Mononuclear cell (primary cell): Measurements from ENCODE around the gene NODAL. TPM values are rescaled to one million over a fixed set of nuclear protein-coding genes. Genes with fewer than 3 reads are reported as not detected.

Experiments
- H3K27me3 ChIP-seq: 2 replicates; pipeline ENCODE4 v1.6.0; 2011; ENCODE audit warnings: low read length, control low read depth; ENCODE audit not compliant: insufficient read depth
- H3K4me1 ChIP-seq: 2 replicates; pipeline ENCODE4 v1.5.1; 2011; ENCODE audit warnings: mild to moderate bottlenecking, low read length, control low read depth; ENCODE audit not compliant: insufficient read depth
- H3K4me3 ChIP-seq: 2 replicates; pipeline ENCODE4 v1.5.1; 2011; ENCODE audit warnings: mild to moderate bottlenecking, low read length, moderate library complexity
- H3K9me3 ChIP-seq: 2 replicates; pipeline ENCODE4 v1.5.1; 2011; ENCODE audit warnings: low read depth, mild to moderate bottlenecking, control low read depth, low read length
- total RNA-seq: library from RNA; depleted of rRNA; stranded (reverse); fragments of >200 nt; gene quantifications from one replicate; pipeline ENCODE4 v1.2.3, GENCODE V29; 2012

The NODAL gene
- total RNA-seq, 1 donor, result not detected

DNA sequence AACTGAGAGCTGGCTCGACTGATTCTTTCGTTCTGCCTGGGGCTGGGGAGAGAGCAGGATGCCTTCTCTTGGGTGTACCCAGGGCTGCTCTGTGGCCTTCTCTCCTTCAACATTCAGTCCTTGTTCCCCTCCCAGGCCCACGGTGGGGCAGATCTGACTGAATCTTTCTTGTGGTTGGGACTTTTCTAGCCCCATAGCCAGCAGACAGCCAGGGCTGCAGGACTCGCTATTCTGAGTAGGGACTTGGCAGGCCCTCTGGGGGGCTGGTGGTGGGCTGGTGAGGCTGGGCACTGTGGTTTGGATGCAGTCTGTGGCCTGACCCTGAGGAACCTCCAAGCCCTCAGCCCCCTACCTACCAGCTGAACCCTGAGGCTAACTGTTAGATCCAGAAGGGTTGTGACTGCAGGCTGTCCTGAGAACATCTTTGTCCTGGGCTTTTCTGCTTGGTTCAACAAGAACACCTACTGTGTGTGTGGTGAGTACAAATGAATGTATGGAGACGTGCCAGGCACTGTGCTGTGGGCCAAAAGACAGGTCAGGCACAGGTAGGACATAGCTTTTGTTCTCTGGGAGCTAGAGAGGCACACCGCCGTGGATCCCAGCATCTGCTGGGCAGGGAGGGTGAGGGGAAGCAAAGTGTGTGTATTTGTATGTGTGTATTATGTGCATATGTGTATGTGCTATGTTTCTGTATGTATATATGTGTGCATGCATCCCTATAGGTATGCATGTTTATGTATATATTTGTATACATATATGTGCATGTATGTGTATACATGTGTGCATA is 35.0 kb upstream of the NODAL start:
- Histone ChIP-seq H3K4me1 (peaks cover 42% of the 10 kb centered on the region), H3K27me3 (peaks cover 2% of the 10 kb centered on the region), H3K9me3 (no peaks in the 10 kb centered on the region), H3K4me3 (no peak overlapping the region)

DNA sequence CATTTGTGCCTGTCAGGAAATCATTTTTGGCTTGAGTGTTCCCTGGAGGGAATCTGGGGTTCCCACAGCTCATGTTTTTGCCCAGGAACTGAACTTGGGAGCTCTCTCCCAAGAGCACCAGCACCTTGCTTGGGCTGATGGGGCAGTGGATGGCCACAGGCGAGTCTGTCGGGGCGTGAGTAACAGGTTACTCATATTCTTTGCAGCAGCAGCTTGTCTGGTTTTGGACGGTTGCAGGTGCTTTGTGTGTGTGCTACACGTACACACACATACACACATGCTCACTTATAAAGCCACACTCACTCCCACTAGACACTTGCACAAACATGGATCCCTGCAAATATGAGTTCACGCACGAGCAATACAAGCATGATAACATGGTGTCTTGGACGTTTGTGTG is 34.2 kb upstream of the NODAL start:
- Histone ChIP-seq H3K4me3 (no peak overlapping the region), H3K9me3 (no peaks in the 10 kb centered on the region), H3K4me1 (peaks cover 35% of the 10 kb centered on the region), H3K27me3 (peaks cover 2% of the 10 kb centered on the region)

DNA sequence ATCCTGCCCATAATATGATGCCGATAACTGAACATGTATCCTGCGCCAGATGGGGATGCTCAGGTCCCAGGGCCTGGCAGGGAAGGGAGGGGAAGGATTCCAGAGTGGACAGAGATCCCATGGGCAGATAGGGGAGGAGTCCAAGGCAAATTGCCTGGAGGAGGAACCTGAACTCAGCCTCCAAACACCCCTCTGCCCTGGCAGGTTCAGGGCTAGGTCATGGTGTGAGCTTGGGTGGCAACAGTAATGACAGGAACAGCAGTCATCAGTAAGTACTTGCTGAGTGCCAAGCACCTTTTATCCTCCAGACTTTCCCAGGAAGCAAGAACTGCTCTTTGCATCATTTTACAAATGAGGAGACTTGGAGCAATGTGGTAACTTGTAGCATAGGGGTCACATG is 33.3 kb upstream of the NODAL start:
- Histone ChIP-seq H3K4me3 (no peak overlapping the region), H3K27me3 (peaks cover 2% of the 10 kb centered on the region), H3K4me1 (peaks cover 26% of the 10 kb centered on the region), H3K9me3 (no peaks in the 10 kb centered on the region)

DNA sequence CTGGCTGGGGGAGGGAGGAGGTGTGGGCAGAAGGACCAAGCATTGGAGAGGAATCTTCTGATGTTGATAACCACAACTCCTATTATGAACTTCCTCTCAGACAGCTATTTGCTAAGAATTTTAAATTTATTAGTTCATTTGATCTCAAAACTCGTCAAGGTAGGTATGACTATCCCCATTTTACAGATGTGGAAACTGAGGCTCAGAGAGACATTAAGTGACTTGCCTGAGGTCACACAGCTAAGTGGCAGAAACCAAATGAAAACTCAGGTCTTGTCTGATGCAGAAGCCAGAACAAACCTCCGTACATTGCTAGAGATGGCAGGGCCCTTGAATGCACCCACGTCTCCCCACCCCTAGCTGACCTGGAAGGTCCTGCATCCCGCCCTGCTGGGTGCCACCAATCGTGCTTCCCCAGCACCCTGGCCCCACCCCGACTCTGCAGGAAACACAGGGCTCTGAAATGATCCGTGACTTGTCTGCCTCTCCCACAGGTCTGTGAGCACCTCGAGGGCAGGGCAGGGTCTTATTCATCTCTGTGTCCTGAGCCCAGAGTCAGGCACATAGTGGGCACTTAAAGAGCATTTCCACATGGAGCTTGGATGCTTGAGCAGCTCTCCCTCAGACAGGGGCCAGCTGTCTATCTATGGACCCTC is 31.4 kb upstream of the NODAL start:
- peaks cover 10% of the 10 kb centered on the region for H3K4me1 ChIP-seq
- no peaks in the 10 kb centered on the region for H3K27me3 ChIP-seq
- H3K4me3 ChIP-seq, result no peak overlapping the region
- no peaks in the 10 kb centered on the region for H3K9me3 ChIP-seq

DNA sequence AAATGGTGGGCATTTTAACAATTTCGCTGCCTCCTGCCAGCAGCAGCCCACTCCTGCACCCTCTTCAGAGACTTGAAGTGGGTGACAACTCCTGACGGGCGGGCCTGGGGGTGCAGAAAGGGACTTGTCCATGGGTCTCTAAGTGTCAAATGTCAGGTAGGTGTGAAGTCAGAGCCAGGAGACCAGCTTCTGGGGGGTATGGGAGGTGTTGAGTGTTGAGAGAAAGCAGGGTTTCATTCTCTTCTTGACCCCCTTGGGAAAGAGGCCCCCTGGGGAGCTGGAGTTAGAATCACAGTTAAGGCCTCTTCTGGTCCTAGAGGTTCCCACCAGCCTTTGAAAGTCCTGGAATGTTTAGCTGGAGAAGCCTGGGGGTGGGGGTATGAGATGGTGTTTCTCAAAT is 25.5 kb upstream of the NODAL start:
- Histone ChIP-seq H3K4me1 (no peaks in the 10 kb centered on the region), H3K27me3 (no peaks in the 10 kb centered on the region)

DNA sequence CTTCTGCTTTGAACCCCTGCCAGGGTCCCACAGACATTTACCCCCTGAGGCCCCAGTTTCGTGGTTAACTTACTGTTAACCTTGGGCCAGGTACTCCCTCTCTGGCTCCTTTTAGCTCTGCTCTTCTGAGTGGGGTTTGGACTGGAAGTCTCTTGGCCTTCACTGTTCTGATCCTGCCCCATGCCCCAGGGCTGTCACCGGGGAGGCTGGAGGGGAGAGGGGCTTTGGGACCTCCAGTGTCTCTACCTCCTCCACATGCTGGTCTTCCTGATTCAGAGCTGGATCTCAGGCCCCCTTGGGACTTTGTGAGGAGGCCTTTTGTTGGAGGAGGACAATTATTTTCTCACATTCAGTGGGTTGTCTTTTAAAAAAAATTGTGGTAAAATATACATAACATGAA is 24.4 kb upstream of the NODAL start:
- Histone ChIP-seq H3K27me3 (no peaks in the 10 kb centered on the region), H3K4me1 (no peaks in the 10 kb centered on the region), H3K4me3 (no peak overlapping the region), H3K9me3 (no peaks in the 10 kb centered on the region)

More for the DNA sequence above, 25.5 kb upstream of the NODAL start:
- H3K9me3 ChIP-seq, result no peaks in the 10 kb centered on the region
- no peak overlapping the region for H3K4me3 ChIP-seq

DNA sequence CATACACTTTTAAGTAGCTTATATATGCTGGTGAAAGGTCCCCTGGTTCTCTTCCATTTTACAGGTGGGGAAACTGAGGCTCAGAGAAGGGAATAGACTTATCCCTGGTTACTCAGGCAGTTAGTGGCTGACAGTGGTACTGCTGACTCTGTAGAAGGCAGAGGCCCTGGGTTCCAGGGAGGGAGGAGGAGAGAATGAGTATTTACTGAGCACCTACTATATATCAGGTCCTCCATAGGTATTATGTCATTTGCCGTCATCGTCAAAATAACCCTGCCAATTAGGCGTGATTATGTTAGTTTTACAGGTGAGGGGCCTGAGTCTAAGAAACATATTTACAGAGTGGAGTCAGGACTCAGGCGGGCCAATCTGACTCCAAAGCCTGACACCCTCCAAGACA is 23.8 kb upstream of the NODAL start:
- Histone ChIP-seq H3K4me3 (no peak overlapping the region), H3K27me3 (no peaks in the 10 kb centered on the region), H3K4me1 (no peaks in the 10 kb centered on the region), H3K9me3 (no peaks in the 10 kb centered on the region)

DNA sequence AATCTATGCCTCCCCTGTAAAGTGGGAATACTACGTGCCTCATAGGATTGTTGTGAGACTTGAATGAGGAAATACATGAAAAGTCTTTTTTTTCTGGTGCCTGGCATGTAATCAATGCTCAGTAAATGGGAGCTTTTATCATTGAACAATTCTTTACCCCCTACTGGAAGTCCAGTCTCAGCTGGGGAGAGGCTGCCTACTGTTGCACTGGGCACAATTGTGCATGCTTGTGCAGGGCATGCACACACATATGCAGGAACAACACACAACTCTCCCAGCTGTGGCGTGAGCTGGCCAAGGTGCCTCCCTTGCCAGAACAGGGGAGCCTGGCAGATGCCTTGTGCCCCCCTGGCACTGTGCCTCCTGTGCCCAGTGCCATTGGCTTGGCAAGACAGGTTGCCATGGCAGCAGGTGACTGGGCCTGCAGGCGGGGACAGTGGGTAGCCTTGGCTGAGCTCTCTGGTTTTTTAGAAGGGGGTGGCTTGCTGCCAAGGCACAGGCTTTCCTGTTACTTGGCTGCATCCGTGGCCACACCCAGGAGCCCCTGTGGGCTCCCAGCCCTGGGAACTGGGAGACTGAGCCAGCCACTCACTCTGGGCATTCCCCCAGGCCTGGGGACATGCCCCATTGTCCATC is 21.0 kb upstream of the NODAL start:
- Histone ChIP-seq H3K27me3 (peaks cover 20% of the 10 kb centered on the region), H3K9me3 (no peaks in the 10 kb centered on the region), H3K4me3 (no peak overlapping the region), H3K4me1 (peaks cover 10% of the 10 kb centered on the region)

DNA sequence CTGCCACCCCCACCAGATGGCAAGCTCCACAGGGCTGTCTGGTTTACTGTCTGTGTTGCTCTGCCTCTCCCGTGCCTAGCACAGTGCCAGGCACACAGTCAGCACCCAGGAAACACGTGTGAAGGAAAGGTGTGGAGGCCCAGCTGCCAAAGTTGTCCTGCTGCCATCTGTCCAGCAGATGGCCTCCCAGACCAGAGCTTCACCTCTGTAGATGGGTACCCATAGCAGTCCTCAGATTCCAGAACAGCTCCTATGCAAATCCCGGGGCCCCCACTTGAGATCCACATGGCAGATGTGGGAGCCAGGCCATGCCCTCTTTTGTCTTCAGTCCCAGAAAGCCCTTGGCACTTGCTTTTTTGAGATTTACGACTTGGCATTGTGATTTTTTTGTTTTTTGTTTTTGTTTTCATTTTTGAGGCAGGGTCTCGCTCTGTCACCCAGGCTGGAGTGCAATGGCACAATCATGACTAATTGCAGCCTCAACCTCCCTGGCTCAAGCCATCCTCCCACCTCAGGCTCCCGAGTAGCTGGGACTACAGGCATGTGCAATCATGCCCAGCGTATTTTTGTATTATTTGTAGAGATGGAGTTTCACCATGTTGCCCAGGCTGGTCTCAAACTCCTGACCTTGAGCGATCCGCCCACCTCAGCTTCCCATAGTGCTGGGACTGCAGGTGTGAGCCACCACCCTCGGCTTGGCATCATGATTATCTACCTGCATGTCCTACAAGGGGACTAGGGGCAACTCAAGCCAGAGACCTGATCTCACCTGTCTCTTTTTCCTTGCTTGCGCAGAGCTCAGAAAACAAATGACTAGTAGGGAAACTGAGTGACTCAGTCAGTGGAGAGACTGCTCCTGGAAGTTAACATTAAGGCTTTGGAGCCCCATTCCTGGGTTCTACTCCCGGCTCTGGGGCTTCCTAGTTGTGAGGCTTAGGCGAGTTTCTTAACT is 20.2 kb upstream of the NODAL start:
- H3K9me3 ChIP-seq, result no peaks in the 10 kb centered on the region
- H3K4me3 ChIP-seq, result no peak overlapping the region
- peaks cover 10% of the 10 kb centered on the region for H3K4me1 ChIP-seq
- H3K27me3 ChIP-seq, result peaks cover 25% of the 10 kb centered on the region

DNA sequence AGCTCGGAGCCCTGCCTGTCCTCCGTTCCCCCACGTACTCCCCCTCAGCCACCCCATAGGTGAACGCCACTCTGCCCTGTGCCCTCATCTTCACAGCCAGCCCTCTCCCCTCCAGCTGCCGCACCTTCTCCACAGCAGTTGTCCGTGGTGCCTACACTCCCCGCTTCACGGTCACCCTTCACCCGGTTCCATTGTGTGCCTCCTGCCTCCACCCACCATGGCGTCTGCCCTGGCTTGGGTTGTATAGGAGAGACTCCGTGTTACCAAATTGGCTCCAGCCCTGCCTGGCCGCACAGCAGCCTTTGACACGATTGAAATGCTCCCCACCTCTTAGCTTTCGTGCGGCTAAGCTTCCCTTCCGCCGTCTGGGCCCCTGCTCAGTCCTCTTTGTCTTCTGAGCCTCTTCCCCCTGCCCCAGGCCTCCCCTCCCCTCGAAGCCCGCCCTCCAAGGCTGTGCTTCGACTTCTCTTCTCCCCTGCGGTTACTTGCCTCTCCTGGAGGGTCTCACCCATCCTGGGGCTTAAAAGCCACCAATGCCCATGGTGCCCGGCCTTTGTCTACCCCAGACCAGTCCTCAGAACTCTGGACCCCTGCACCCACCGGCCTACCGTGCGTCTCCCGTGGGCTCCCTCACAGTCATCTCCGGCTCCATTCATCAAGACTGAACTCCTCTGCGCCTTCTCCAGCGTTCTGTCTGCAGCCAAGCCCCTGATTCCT is 18.5 kb upstream of the NODAL start:
- H3K27me3 ChIP-seq, result peaks cover 26% of the 10 kb centered on the region

DNA sequence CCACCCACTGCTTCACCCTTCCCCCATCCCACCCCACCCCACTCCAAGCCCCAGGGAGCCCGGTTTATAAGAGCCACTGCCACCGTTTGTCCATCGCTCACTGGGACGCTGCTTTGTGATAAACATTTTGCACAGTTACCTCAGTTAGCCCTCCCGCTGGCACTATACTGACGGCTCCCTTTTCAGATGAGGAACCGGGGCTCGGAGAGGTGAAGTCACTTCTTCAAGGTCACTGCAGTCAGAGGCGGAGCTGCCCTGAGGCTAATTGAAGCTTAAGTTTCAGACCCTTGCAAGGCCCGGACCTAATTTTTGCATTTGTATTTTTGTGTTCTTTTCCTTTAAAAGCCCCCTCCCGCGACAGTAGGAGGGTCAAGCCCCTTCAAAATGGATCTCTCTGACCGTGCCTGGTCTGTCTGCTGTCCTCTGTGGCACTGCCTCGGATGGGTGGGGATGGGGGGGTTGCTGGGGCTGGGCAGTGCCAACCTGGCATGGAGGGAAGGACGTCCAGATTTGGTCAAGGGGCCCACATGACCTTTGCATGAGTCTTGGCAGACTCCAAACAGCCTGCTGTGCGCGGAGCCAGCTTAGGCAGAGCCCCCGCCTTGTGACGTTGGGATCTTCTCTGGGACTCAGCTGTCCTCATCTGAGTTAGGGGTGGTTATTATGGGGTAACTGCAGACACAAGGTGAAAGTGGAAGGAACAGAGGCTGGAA is 17.7 kb upstream of the NODAL start:
- H3K4me3 ChIP-seq, result no peak overlapping the region
- H3K9me3 ChIP-seq, result no peaks in the 10 kb centered on the region
- H3K4me1 ChIP-seq, result peaks cover 10% of the 10 kb centered on the region
- H3K27me3 ChIP-seq, result peaks cover 26% of the 10 kb centered on the region

More for the DNA sequence above, 18.5 kb upstream of the NODAL start:
- no peak overlapping the region for H3K4me3 ChIP-seq
- H3K4me1 ChIP-seq, result peaks cover 10% of the 10 kb centered on the region
- no peaks in the 10 kb centered on the region for H3K9me3 ChIP-seq

DNA sequence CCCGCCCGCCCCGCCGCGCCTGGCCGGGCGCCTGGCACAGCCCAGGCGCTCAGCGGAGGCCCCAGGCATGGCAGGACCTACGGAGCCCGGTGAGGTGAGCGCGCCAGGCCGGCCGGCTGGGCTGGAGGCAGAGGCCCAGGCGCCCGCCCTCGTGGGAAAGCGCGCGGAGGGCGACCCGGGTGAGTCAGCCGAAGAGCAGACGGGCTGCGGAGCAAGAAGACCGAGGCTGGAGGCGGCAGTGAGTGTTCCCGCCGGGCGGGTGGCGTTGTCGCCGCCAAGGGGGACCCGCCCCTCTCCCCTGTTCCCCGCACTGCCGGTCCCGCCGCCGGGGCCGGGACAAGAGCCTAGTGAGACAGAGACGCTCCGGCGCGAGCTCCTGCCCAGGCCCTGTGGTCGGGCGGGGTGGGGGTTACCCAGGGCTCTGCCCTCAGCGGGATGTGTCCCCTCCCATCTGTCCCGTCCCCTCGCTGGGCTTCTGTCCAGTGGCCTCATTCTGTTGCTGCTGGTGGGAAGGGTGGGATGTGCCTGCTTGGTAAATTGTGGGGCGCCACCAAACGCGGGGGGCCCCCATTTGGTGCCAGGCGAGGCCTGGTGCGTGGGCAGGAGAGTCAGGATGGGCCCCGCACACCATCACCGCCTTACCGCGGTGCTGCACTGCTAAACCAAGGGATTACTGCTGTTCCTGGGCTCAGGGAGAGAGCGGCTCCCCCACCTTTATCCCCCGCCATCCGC is 17.0 kb upstream of the NODAL start:
- H3K27me3 ChIP-seq, result peaks cover 26% of the 10 kb centered on the region
- peaks cover 10% of the 10 kb centered on the region for H3K4me1 ChIP-seq
- no peaks in the 10 kb centered on the region for H3K9me3 ChIP-seq
- H3K4me3 ChIP-seq, result no peak overlapping the region

DNA sequence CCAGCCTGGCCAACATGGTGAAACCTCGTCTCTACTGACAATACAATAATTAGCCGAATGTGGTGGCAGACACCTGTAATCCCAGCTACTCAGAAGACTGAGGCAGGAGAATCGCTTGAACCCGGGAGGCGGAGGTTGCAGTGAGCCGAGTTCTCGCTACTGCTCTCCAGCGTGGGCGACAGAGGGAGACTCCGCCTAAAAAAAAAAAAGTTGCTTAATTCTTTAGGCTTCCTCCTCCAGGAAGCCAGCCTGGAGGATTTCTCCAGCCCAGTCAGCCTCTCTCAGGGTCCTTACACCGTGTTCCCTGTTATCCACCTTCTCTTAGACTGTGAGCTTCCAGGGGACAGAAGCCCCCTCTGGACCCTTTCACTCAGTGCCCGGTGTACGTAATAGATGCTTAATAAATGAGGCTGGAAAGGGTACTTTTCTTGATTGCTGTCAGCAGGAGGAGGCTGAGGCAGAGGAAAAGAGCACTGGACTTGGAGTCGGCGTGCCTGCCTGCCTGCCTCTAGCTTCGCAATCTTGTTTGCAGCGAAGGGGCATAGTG is 16.4 kb upstream of the NODAL start:
- no peak overlapping the region for H3K4me3 ChIP-seq
- H3K4me1 ChIP-seq, result peaks cover 10% of the 10 kb centered on the region
- no peaks in the 10 kb centered on the region for H3K9me3 ChIP-seq
- H3K27me3 ChIP-seq, result peaks cover 26% of the 10 kb centered on the region
